T-helper 2 cell treated with Interferon-gamma antibody and Interleukin-4, amounts not matched to agents 100 ng/mL and 5 ng/mL, for 36 hours (primary cell): ENCODE results near the gene BCL10. TPM values are rescaled to one million over a fixed set of nuclear protein-coding genes. Genes with fewer than 3 reads are reported as not detected.
"Not testable (repeated sequence)": the region's sequence is repeated elsewhere in the genome, so short reads cannot be mapped to it uniquely, and the experiment has no call there.

Experiments used
- intact Hi-C: fragments of 100-400 bp; cut with micrococcal nuclease; formaldehyde crosslinking; loops from one replicate; pipeline ENCODE4 v1.15.1; 2023
- total RNA-seq: library from RNA; stranded (reverse); gene quantifications from 2 replicates; pipeline ENCODE4 v1.2.3, GENCODE V29; 2022

The BCL10 gene
- total RNA-seq, 1 donor from 2014 or later: 26.9 TPM

GRCh38 chr1:85268801-85269585 is 7.4 kb downstream of the BCL10 start:
- intact Hi-C loops: no loop called here

GRCh38 chr1:85267313-85267712 is 9.1 kb downstream of the BCL10 start:
- intact Hi-C loops: no loop called here

- intact Hi-C loops: no loop called here
Observed at GRCh38 chr1:85264150-85264549, 12.3 kb downstream of the BCL10 start.

- intact Hi-C loops: no loop called here
Observed at GRCh38 chr1:85262985-85263384, 13.4 kb downstream of the BCL10 start.

- intact Hi-C loops: loop anchor here (1.0 to 10.0 kb wide), 10 partner anchors 16 to 1118 kb away; partner anchors contain the start of genes BCL10, CTBS, GNG5 and PRKACB
Observed at GRCh38 chr1:85259912-85260274, 16.5 kb downstream of the BCL10 start.

GRCh38 chr1:85259118-85259911 is 17.1 kb downstream of the BCL10 start, which contains the start of gene C1orf52:
Gene C1orf52, minus strand, starts transcription at chr1:85259662. Its CDS starts 29 bp downstream, at chr1:85259633.
- intact Hi-C loops: loop anchor here (1.0 to 10.0 kb wide), 10 partner anchors 17 to 1117 kb away; partner anchors contain the start of genes BCL10, CTBS, GNG5 and PRKACB

- intact Hi-C loops: loop anchor here (1.0 to 10.0 kb wide), 10 partner anchors 18 to 1116 kb away; partner anchors contain the start of genes BCL10, CTBS, GNG5 and PRKACB
Observed at GRCh38 chr1:85258536-85259117, 17.8 kb downstream of the BCL10 start.

GRCh38 chr1:85249042-85249441 is 27.4 kb downstream of the BCL10 start:
- intact Hi-C loops: not testable (repeated sequence)

GRCh38 chr1:85245891-85246290 is 30.5 kb downstream of the BCL10 start:
- intact Hi-C loops: no loop called here

GRCh38 chr1:85245456-85245855 is 31.0 kb downstream of the BCL10 start:
- intact Hi-C loops: no loop called here

GRCh38 chr1:85244271-85245061 is 32.0 kb downstream of the BCL10 start:
- intact Hi-C loops: loop anchor here (5.0 kb wide), 1 partner anchor 217 kb away; no protein-coding TSS in a partner anchor

- intact Hi-C loops: loop anchor here (5.0 kb wide), 1 partner anchor 216 kb away; no protein-coding TSS in a partner anchor
Observed at GRCh38 chr1:85243372-85243771, 33.1 kb downstream of the BCL10 start.

GRCh38 chr1:85240643-85241042 is 35.8 kb downstream of the BCL10 start:
- intact Hi-C loops: loop anchor here (5.0 kb wide), 1 partner anchor 213 kb away; no protein-coding TSS in a partner anchor

GRCh38 chr1:85240174-85240601 is 36.2 kb downstream of the BCL10 start:
- intact Hi-C loops: loop anchor here (5.0 kb wide), 1 partner anchor 213 kb away; no protein-coding TSS in a partner anchor

- intact Hi-C loops: no loop called here
Observed at GRCh38 chr1:85237613-85238012, 38.8 kb downstream of the BCL10 start.

GRCh38 chr1:85230305-85230977 is 46.0 kb downstream of the BCL10 start:
- intact Hi-C loops: no loop called here

GRCh38 chr1:85229574-85230097 is 46.8 kb downstream of the BCL10 start:
- intact Hi-C loops: no loop called here

GRCh38 chr1:85228972-85229371 is 47.5 kb downstream of the BCL10 start:
- intact Hi-C loops: no loop called here

GRCh38 chr1:85225624-85226380 is 50.6 kb downstream of the BCL10 start:
- intact Hi-C loops: no loop called here
